ENCODE results near the gene LACRT.
"Not testable (repeated sequence)": the region's sequence is repeated elsewhere in the genome, so short reads cannot be mapped to it uniquely, and the experiment has no call there.

LACRT gene

GRCh38 chr12:54634795-54635194 lies at the start of gene LACRT:
TSS of gene LACRT (minus strand) at chr12:54634895. CDS start at chr12:54634841, 54 bp downstream.
- DNase-seq, result no peak

GRCh38 chr12:54683398-54683797 lies 48.7 kb upstream of the LACRT start:
- no peak for DNase-seq

- DNase-seq, result no peak
Observed at GRCh38 chr12:54682674-54683073, 48.0 kb upstream of the LACRT start.

DNA sequence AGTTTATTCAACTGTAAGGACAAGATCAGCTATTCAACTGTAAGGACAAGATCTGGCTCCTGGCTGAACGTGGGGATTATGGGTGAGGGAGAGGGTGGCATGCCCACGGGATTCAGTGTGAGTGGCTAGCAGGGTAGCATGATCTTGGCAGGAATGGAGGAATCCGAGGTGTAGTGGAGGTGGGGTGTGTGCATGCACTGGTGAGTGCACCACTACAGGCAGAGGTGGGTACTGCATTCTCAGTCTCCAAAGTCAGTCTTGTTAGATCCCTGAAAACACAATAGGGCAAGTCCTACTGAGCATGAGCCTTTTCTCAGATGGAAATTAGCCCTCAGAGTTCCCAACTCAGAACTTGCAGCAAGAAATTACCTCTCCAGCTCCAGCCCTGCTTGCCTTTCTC lies 45.7 kb upstream of the LACRT start:
- no peak for DNase-seq

DNA sequence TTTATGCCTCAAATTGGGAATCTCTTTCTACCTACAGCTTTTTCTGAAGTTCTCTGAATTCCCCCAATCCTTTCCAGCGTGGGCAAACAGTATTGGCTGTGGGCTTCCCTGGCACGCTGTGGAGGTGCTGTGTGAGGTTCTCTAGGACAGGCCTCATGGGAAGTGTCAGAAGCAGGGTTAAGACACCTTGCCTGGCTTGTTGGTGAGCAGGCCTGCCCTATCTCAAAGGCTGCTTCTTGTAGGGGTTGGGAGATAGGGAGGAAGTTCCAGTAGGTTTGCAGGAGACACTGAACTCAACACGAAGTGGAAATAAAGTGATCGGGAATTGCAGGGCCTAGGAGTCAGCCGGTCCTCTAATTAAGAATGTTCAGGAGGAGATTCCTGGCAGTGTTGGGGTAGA lies 43.4 kb upstream of the LACRT start:
- DNase-seq, result no peak

DNA sequence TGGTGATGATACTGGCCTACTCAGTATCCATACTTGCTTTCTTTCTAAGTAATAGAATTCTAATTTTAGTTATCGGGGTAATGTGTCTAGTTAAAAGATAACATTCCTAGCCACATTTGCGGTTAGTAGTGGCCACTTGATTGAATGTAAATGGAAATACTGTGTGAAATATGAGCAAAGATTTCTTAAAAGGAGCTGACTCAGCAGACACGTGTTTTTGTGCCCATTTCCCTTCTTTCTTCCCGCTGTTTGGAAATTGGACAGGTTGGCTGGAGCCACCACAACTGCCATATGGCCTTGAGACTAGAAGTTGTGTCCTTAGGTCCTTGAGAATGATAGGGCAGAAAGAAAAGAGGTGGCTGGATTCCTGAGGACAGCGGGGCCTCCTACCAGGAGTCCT lies 33.2 kb upstream of the LACRT start:
- no peak for DNase-seq

DNA sequence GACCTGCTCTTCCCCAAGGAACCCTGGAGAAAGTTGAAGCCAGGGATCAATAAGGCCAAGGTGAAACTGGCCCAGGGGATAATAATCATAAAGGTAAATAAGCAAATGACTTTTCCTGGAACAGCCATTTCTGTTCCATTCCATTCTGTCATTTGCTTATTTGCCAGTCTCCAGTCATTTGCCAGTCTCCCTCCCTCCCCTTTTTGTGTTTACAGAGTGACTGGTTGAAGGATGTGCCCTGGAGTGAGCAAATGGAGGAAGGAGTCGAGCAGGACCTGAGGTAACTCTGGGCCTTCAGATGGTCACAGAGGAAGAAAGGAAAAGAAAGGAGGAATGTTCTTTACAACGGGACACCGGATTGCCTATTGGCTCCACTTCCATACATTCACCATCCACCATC lies 31.3 kb upstream of the LACRT start:
- no peak for DNase-seq

- DNase-seq, result not testable (repeated sequence)
Observed at GRCh38 chr12:54665022-54665635, 30.4 kb upstream of the LACRT start.

DNA sequence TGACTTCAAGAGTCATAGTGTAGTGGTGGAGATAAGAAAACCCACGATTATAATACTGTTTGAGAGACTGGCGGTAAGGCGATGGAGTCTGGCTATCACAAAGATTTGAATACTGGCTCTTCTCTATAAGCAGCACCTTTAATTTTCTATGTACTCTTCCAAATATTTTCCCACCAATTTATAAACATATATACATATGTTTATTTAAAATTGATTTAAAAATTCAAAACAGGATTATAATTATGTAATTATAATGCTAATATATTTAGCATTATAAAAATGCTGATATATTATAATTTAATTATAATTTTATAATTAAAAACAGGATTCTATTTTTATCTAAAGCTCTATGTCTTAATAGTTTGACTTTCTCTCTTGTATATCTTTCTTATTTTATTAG lies 28.9 kb upstream of the LACRT start:
- DNase-seq, result no peak

- no peak for DNase-seq
Observed at GRCh38 chr12:54662026-54662425, 27.3 kb upstream of the LACRT start.

GRCh38 chr12:54661048-54661447 lies 26.4 kb upstream of the LACRT start:
- DNase-seq, result no peak

- no peak for DNase-seq
Observed at GRCh38 chr12:54660320-54660962, 25.7 kb upstream of the LACRT start.

GRCh38 chr12:54658306-54659264 lies 23.9 kb upstream of the LACRT start:
- DNase-seq, result peak; percentile 55

- DNase-seq, result no peak
Observed at GRCh38 chr12:54657105-54657607, 22.5 kb upstream of the LACRT start.

DNA sequence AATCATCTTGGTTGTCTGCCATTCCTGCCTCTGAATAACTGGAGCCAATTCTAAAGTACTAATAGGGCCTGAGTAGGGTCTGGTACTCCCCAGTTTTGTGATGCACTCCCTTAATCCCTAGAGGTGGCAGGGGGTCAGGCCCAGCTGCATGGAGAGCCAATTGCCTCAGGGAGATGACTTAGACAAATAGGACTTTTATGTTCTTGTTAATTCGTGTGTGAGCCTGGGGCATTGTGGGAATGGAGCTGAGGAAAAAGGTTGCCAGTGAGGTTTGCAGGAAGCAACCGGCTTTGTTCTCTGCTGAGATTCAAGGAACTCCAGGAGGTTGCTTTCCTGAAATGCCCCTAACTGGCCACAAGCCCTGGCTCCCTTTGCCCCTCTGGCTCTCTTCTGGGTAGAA lies 20.2 kb upstream of the LACRT start:
- DNase-seq, result no peak

GRCh38 chr12:54653025-54653424 lies 18.3 kb upstream of the LACRT start:
- DNase-seq, result no peak

DNA sequence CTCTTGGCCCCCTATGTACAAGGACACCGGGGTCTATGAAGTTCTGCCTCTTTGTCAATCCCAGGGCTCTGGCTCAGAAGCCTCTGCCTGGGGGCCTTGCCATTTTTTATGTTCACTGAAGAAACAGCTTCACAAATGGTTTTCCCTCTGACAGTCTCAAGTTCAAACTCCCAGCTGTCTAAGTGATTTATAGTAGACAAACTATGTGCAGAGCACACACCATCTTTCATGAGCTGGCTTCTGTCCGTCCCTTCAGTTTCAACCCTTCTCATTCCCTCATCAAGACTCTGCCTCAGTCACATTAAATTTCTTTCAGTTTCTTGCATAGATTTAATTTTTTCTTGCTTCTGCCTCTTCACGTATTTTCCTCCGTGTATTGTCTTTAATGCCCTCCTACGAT lies 16.2 kb upstream of the LACRT start:
- DNase-seq, result no peak

DNA sequence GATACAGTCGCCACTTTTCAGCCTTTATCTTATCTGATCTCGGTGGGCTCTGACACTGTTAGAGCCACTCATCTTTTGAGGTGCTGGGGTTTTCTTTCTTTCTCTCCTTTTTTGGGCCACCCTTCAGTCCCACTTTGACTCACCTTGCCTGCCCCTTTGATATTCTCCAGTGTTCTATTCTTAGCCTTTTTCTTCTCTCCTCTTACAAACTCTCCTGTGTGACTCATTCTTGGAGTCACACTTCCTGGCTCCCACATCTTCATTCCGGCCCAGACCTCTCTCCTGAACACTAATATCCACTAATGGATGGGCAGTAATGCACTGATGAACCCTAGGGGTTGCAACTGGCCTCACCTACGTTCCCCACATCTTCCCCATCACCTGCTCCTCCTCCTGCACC lies 15.7 kb upstream of the LACRT start:
- no peak for DNase-seq

DNA sequence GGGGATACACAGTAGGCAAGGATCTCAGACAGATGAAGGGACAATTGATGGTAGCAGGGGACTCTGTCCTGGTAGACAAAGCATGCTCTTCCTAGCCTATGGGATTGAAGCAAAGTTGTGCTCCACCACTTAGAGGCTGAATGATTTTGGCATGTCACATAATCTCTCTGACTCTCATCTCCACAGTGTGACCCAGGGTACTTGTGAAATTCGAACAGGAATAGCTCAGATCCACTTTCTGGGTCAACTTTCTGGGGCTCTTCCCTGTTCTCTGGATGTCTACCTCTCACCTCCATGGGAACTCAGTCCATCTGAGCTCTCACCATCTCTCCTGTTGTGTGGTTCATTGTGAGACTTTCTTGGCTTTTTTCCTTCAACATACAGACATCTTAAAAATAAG lies 15.1 kb upstream of the LACRT start:
- DNase-seq, result no peak

GRCh38 chr12:54648265-54648664 lies 13.6 kb upstream of the LACRT start, which contains the start of gene DCD:
TSS of gene DCD (minus strand) at chr12:54648365. CDS start at chr12:54648303, 62 bp downstream.
- DNase-seq, result no peak

DNA sequence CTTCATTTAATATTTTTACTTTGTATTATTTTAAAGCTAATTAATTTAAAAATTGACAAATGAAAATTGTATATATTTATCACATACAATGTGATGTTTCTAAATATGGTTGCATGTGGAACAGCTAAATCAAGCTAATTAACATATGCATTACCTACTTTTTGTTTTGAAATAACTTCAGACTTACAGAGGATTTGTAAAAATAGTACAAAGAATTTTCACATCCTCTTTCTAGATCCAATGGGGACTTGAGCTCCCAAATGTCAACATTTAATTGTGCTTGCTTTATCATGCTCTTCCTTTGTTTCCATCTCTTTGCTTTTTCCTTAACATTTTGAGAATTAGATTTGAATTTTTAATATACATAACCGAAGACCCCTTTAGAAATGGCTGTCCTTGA lies 6.9 kb upstream of the LACRT start:
- DNase-seq, result no peak

DNA sequence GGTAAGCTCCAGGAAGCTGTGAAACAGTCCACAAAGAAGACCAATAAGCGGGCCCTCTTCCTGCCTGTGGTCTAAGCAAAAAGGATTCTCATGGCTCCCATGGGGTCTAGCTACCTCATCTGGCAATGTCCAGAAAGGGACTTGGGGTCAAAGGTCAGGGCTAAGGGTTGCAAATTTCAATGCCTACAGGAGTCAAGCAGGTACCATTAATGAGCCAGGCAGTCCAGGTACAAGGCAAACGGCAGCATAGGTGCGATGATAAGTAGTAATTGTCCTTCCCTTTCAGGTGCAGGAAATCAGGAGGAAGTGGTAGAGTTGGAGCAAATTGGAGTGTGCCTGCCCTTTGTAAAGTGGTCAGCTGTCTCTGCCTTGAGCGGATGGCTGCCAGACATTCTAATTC lies 6.4 kb upstream of the LACRT start:
- DNase-seq, result no peak

- DNase-seq, result not testable (repeated sequence)
Observed at GRCh38 chr12:54639112-54639511, 4.4 kb upstream of the LACRT start.

All from activated CD4-positive, CD25-positive, alpha-beta regulatory T cell treated with anti-CD3 and anti-CD28 coated beads, Interleukin-2, amount 50 U/mL, for 72 hours (primary cell).